Nucleus accumbens (tissue), 56 donors: ENCODE measurements around the gene DNPH1.
A peak's percentile ranks its signal among the peaks of the same experiment; 100 is the strongest.

Experiments used
- DNase-seq, 56 donors: peaks; one replicate each; lab custom pipeline; 2025; lab: John Stamatoyannopoulos, UW

The DNPH1 gene

GRCh38 chr6:43228951-43229802, at the start of gene DNPH1:
DNPH1 (minus strand) TSS chr6:43229481; CDS start chr6:43229456, 25 bp downstream.
- peak in 52 of 56 donors; percentile 26 to 86 (median 67) for DNase-seq

DNA sequence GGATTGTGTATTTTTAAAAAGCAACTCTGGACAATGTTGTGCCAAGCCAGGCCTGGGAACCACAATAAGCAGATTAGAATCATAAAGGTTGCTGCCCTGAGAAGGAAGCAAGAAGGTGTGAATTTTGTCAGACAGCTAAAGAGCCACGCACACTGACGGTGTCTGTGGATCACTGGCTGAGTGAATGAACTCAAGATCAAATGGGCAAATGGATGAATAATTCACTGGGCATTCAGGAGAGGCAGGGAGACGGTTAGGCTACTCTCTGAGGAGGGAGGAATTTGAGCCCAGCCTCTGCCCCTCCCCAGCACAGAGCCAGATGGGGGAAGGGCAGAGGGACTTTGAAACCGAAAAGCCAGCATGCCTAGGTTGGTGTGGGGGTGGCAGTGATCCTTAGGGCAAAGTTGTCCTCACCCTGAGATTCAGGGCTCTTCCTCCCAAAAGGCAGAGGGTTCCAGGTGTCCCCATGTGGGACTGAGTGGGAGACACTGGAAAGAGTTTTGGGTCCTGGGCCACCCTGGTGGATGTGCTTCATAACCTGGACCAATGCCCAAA, 49.3 kb upstream of the DNPH1 start:
- DNase-seq, result no peak

GRCh38 chr6:43277643-43278523, 48.6 kb upstream of the DNPH1 start:
- DNase-seq, result peak in 8 of 56 donors; percentile 7 to 53 (median 22)

- no peak for DNase-seq
Observed at GRCh38 chr6:43277306-43277642, 48.0 kb upstream of the DNPH1 start.

DNA sequence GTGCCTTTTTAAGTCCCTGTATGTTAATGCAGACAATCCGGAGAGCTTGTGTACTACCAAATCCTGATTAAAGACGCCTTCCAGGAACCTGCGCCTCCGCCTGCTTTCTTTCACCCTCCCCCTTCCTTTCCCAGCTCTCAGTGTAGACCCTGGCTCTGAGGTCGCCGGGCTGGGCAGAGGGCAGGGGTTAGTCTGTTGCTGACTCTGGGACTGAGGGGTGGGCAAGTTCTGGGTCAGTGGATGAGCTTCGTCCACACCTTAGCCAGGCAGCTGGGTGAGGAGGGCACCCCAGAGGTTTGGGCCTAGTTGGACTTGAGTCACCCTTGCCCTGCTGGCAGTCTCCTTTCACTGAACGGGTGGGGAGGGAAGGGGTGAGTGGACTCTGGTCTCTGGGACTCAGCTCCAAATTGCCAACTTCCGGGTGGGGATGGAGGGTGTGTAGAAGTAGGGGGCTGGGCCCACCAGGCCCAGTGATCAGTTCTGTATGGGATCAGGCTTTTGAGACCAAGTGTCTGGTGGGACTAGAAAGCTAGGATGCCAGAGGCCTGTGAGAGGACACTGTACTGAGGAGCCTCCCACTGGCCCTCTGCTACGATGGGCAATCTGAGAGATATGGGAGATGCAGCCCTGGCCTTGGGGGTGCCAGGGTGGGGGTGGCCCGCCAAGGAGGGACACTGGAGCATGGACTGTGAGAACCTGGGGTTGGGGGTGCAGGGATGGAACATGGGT, 47.5 kb upstream of the DNPH1 start:
- no peak for DNase-seq

GRCh38 chr6:43275801-43276576, 46.7 kb upstream of the DNPH1 start:
- peak in 3 of 56 donors; percentile 14 to 51 (median 19) for DNase-seq

DNA sequence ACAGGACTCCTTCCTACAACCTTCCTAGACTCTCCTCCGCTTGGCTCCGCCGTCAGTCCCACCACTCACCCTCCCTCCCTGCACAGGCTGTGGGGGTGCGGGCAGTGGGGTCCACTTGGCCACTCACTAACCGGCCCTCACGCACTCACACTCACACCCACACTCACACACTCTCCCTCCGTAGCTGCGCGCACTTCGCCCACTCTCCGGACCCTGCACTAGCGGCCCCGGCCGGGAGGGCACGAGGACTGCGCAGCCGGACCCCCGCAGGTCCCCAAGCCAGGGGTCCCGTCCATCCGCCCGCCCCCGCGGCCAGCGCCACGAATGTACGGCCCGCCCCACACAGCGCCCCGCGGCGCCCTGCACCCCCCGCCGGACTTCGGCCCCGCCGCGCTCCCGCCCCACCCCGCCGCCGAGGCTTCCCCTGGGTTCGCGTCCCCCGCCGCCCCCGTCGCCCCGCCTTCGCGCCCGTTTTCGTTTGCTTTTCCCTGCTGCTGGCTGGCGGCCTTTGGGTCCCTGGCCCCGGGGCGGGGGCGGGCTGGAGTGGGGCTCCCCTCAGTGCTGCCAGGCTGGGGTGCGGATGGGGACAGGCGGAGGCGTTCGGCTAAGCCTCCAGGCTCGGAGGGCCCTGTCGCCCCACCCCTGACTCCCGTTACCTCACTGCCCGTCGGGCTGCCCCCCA, 45.8 kb upstream of the DNPH1 start:
- DNase-seq, result peak in 6 of 56 donors; percentile 3 to 79 (median 33)

GRCh38 chr6:43274127-43274915, 45.0 kb upstream of the DNPH1 start:
- no peak for DNase-seq

DNA sequence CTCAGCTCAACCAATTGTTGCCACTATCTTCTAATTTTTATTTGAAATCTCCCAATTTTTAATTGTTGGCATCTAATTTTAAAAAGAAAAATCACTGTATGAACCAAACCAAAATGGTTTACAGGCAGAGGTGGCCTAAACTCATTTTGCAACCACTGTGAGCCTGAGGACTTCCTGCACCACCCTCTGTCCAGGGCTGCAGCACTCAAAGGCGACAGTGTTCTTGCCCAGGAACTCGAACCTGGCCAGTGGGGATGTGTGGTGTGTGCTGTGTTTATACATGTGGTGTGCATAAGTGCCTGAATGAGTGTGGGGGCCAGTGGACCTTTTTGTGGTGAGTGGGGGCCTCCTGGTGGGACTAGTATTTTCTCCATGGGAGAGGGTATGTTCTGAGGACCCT, 44.4 kb upstream of the DNPH1 start:
- no peak for DNase-seq

GRCh38 chr6:43271944-43272343, 42.7 kb upstream of the DNPH1 start:
- DNase-seq, result no peak

GRCh38 chr6:43271103-43271815, 42.0 kb upstream of the DNPH1 start:
- DNase-seq, result no peak

DNA sequence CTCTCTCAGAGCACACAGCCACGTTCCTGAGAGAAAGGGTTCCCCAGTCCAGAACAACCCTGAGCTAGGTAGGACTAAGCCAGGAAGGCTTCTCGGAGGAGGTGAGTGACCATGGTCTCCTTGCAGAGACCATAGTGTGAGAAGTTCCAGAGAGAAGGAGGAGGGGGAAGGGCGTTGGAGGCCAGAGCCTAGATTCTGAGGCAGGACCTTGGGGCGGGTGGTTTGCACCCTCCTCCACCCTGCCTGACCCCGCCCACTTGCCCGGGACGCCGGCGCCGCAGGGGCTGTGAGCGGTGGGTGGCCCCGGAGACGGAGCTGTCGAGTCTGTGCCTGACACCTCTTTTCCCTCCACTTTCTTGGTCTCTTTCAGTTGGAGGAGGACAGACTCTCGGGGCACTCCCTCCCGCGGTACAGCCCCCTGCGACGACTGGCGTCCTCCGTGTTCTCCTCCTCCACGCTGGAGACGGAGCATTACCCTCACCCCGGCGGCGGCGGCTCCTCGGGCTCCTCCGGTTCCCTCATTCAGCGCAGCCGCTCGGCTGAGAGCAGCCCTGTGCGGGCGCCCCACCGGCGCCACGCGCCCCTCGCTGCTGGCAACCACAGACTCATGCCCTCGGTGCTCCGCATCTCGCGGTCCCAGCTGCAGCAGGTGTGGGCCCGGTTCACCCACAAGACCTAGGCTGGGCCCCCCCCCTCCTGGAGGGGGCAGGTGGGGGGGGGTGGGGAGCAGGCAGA, 40.2 kb upstream of the DNPH1 start:
- no peak for DNase-seq

DNA sequence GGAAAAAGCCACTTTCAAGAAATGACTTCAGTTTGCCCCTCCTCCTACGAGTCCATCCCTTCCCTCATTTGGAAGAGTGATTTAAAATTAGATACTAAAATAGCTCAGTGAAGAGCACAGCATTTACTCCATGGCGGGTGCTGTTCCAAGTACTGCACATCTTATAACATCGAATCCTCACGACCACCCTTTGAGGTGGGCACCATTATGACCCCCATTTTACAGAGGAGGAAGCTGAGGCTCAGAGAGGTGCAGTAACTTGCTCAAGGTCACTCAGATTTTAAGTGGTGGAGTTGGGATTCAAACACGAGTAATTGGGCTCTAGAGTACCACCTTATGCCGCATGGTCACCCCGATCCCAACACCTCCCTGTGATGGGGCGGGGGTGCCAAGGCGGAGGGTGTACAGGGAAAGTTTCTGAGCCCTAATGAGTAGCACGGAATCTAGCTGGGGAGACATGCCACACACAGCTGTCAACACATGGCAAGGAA, 39.5 kb upstream of the DNPH1 start:
- DNase-seq, result no peak

DNA sequence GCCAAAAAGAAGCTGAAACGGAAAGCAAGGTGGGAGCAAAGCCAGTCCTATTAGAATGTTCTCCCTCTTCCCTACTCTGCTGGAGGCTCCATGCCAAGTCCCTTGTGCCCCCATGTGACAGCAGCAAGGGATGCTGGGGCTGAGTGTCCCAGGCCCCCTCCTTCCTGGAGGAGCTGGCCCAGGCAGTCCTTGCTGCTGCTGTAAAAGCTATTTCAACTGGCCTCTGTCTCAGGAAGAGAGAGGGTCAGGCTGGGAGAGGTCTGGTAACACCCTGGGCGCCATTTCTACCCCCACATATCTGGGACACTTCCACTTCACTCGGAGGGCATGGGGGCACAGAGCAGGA, 39.0 kb upstream of the DNPH1 start:
- DNase-seq, result peak in 52 of 56 donors; percentile 21 to 82 (median 58)

- no peak for DNase-seq
Observed at GRCh38 chr6:43267619-43268354, 38.5 kb upstream of the DNPH1 start.

GRCh38 chr6:43265564-43265963, 36.3 kb upstream of the DNPH1 start:
- no peak for DNase-seq
